HCT116 (cell line): Measurements from ENCODE around the gene CLCN4. TPM values are rescaled to one million over a fixed set of nuclear protein-coding genes. Genes with fewer than 3 reads are reported as not detected.

ENCODE experiments used
- ATAC-seq: fragments of 200-7000 bp; cut with Tn5 transposase; 2 replicates; pipeline ENCODE4 v1.9.1; 2020; ENCODE audit warnings: mild to moderate bottlenecking, moderate library complexity
- BruUV-seq: library from RNA; stranded (reverse); fragments of 400-500 nt; replicated peaks from 2 replicates; lab custom pipeline; 2021; lab: Mats Ljungman, UMichigan
- CTCF ChIA-PET: fragments of 300-600 bp; sonication (Branson Sonifier 250); formaldehyde crosslinking; loops from one replicate; lab custom pipeline; 2021; ENCODE audit warnings: antibody characterized with exemption; lab: Charles Lee
- POLR2A ChIA-PET: fragments of 300-600, 350-600 bp; sonication (Branson Sonifier 250); formaldehyde crosslinking; loops from one replicate; lab custom pipeline; 2021; ENCODE audit warnings: antibody characterized with exemption; lab: Charles Lee
- RAD21 ChIA-PET, 2 experiments: fragments of 300-600 bp; sonication (Branson Sonifier 250); formaldehyde crosslinking; loops; one replicate each; lab custom pipeline; 2023; ENCODE audit warnings: low total read pairs in 2 of 2; ENCODE audit not compliant: uncharacterized antibody in 2 of 2, unreplicated experiment in 2 of 2, low non-redundant PET in 1 of 2; lab: Charles Lee
- DNase-seq: peaks from one replicate; pipeline ENCODE4 v3.0.0-alpha.2; 2010; ENCODE audit warnings: low read depth, low spot score
- H2AFZ ChIP-seq: fragments of 200-600 bp; shearing (Covaris generic), sonication (generic); 2 replicates; pipeline ENCODE4 v1.6.1; 2017; ENCODE audit warnings: low read depth, mixed run types, mixed read lengths, antibody characterized with exemption, low read length; ENCODE audit not compliant: poor library complexity, severe bottlenecking
- H3K27ac ChIP-seq: 2 replicates; pipeline ENCODE4 v1.5.1; 2012; ENCODE audit warnings: low read depth, low read length
- H3K27me3 ChIP-seq: fragments of 200-600 bp; sonication (generic); 2 replicates; pipeline ENCODE4 v1.6.1; 2016; ENCODE audit warnings: mixed run types, low read length, mixed read lengths; ENCODE audit not compliant: insufficient read depth
- H3K36me3 ChIP-seq, 2 experiments: fragments of 200-500 bp in 1 of 2; fragments of 200-600 bp in 1 of 2; sonication (Bioruptor generic) in 1 of 2; sonication (generic) in 1 of 2; 2 replicates each; pipeline versions ENCODE4 v1.5.1 to v1.6.1; 2014 to 2016; ENCODE audit warnings: low read length in 2 of 2, inconsistent platforms in 1 of 2, mixed read lengths in 1 of 2, mixed run types in 1 of 2; ENCODE audit not compliant: insufficient read depth in 2 of 2, control insufficient read depth in 1 of 2
- H3K4me1 ChIP-seq, 2 experiments: fragments of 200-600 bp in 1 of 2; sonication (generic) in 1 of 2; 2 replicates each; pipeline versions ENCODE4 v1.5.1 to v1.6.1; 2012 to 2017; ENCODE audit warnings: low read length in 2 of 2, inconsistent platforms in 1 of 2, mild to moderate bottlenecking in 1 of 2, mixed read lengths in 1 of 2, mixed run types in 1 of 2, moderate library complexity in 1 of 2; ENCODE audit not compliant: insufficient read depth in 2 of 2, control insufficient read depth in 1 of 2
- H3K4me2 ChIP-seq: fragments of 200-600 bp; sonication (generic); 2 replicates; pipeline ENCODE4 v1.6.1; 2017; ENCODE audit warnings: mixed run types, low read length, mixed read lengths
- H3K4me3 ChIP-seq, 2 experiments: fragments of 200-600 bp in 1 of 2; sonication (generic) in 1 of 2; replicated peaks in 1 of 2; 2 replicates each; pipeline ENCODE4 v1.5.1; 2011 to 2016; ENCODE audit warnings: low read length in 2 of 2, control low read depth in 1 of 2, low read depth in 1 of 2, mild to moderate bottlenecking in 1 of 2, mixed read lengths in 1 of 2, mixed run types in 1 of 2
- H3K79me2 ChIP-seq: fragments of 200-600 bp; sonication (generic); 2 replicates; pipeline ENCODE4 v1.6.1; 2017; ENCODE audit warnings: mild to moderate bottlenecking, mixed run types, low read length, moderate library complexity, mixed read lengths; ENCODE audit not compliant: insufficient read depth
- H3K9ac ChIP-seq: fragments of 200-600 bp; sonication (generic); 2 replicates; pipeline ENCODE4 v1.6.1; 2016; ENCODE audit warnings: low read length, mixed read lengths
- H3K9me2 ChIP-seq: fragments of 200-600 bp; sonication (generic), shearing (Covaris generic); 2 replicates; pipeline ENCODE4 v1.6.1; 2017; ENCODE audit warnings: mixed run types, mild to moderate bottlenecking, moderate library complexity; ENCODE audit not compliant: insufficient read depth
- H3K9me3 ChIP-seq, 2 experiments: fragments of 200-500 bp in 1 of 2; fragments of 200-600 bp in 1 of 2; sonication (Bioruptor generic) in 1 of 2; sonication (generic) in 1 of 2; 2 replicates each; pipeline ENCODE4 v1.6.1; 2014 to 2017; ENCODE audit warnings: low read length in 2 of 2, mixed read lengths in 2 of 2, inconsistent platforms in 1 of 2, low read depth in 1 of 2, mild to moderate bottlenecking in 1 of 2, mixed run types in 1 of 2, moderate library complexity in 1 of 2; ENCODE audit not compliant: control insufficient read depth in 1 of 2, insufficient read depth in 1 of 2
- H4K20me1 ChIP-seq: fragments of 200-600 bp; sonication (generic), shearing (Covaris generic); 2 replicates; pipeline ENCODE4 v1.6.1; 2017; ENCODE audit warnings: mixed run types, mild to moderate bottlenecking, moderate library complexity; ENCODE audit not compliant: insufficient read depth
- CEBPB ChIP-seq: IDR thresholded peaks from 2 replicates; pipeline ENCODE4 v1.6.1; 2012; ENCODE audit warnings: low read depth
- CTCF ChIP-seq, 3 experiments: fragments of 200-600 bp in 1 of 3; sonication (generic) in 1 of 3; IDR thresholded peaks in 2 of 3; conservative IDR thresholded peaks in 1 of 3; 2 replicates each; pipeline ENCODE4 v1.5.1; 2012 to 2017; ENCODE audit warnings: low read depth in 2 of 3, low read length in 2 of 3, antibody characterized with exemption in 1 of 3, borderline replicate concordance in 1 of 3, control low read depth in 1 of 3, mild to moderate bottlenecking in 1 of 3, mixed read lengths in 1 of 3, mixed run types in 1 of 3, moderate library complexity in 1 of 3; ENCODE audit not compliant: insufficient read depth in 1 of 3
- EGR1 ChIP-seq: IDR thresholded peaks from 2 replicates; pipeline ENCODE4 v1.6.1; 2012; ENCODE audit warnings: low read depth
- ELF1 ChIP-seq: IDR thresholded peaks from 2 replicates; pipeline ENCODE4 v1.6.1; 2012; ENCODE audit warnings: low read depth, borderline replicate concordance
- FOSL1 ChIP-seq: IDR thresholded peaks from 2 replicates; pipeline ENCODE4 v1.6.1; 2012; ENCODE audit warnings: low read depth
- JUND ChIP-seq: IDR thresholded peaks from 2 replicates; pipeline ENCODE4 v1.6.1; 2012
- MAX ChIP-seq: IDR thresholded peaks from 2 replicates; pipeline ENCODE4 v1.6.1; 2012
- POLR2AphosphoS5 ChIP-seq: IDR thresholded peaks from 2 replicates; pipeline ENCODE4 v1.6.1; 2011; ENCODE audit warnings: mild to moderate bottlenecking, low read depth, low read length, moderate library complexity
- RAD21 ChIP-seq: IDR thresholded peaks from 2 replicates; pipeline ENCODE4 v1.6.1; 2012; ENCODE audit warnings: low read depth, mild to moderate bottlenecking
- SP1 ChIP-seq: IDR thresholded peaks from 2 replicates; pipeline ENCODE4 v1.6.1; 2012; ENCODE audit warnings: low read depth
- ZBTB33 ChIP-seq: IDR thresholded peaks from 2 replicates; pipeline ENCODE4 v1.6.1; 2011; ENCODE audit warnings: mild to moderate bottlenecking, low read length, moderate library complexity; ENCODE audit not compliant: insufficient replicate concordance; ENCODE audit errors: extremely low read depth
- ZFX ChIP-seq: fragments of 450-650 bp; IDR thresholded peaks from 2 replicates; pipeline ENCODE4 v1.6.1; 2017
- ZNF274 ChIP-seq: fragments of 200-500 bp; sonication (Bioruptor generic); IDR thresholded peaks from 2 replicates; pipeline ENCODE4 v1.6.1; 2014; ENCODE audit warnings: mild to moderate bottlenecking, low read depth, low read length, inconsistent platforms
- intact Hi-C: fragments of 100-400 bp; cut with micrococcal nuclease; formaldehyde crosslinking; loops from 2 replicates; pipeline ENCODE4 v1.10.0; 2022
- total RNA-seq: library from RNA; stranded (reverse); gene quantifications from one replicate; pipeline ENCODE4 v1.2.1, GENCODE V29; 2021; ENCODE audit not compliant: unreplicated experiment

The CLCN4 gene
- total RNA-seq, 1 experiment from 2014 or later, result 3.1 TPM

- peak overlapping the region; percentile 56 for H3K4me2 ChIP-seq
- no peak overlapping the region for H3K9ac ChIP-seq
- H2AFZ ChIP-seq, result no peak overlapping the region
- H3K79me2 ChIP-seq, result no peaks in the 10 kb centered on the region
- BruUV-seq, result no TSS peak
- ChIA-PET POLR2A (no interaction called here), RAD21 (no interaction called here), CTCF (interaction anchor here (2.1 kb wide), 1 partner anchor 49 kb away, joined by 5 read pairs; no protein-coding TSS in a partner anchor)
- intact Hi-C loops, result loop anchor here (10.0 kb wide), 1 partner anchor 375 kb away; no protein-coding TSS in a partner anchor
- peaks cover 15 to 28% of the 10 kb centered on the region in 2 experiments for H3K4me1 ChIP-seq
- H3K9me3 ChIP-seq, result no peaks in the 10 kb centered on the region
- DNase-seq, result no peak
- TF ChIP-seq ZNF274, result no peak
- TF ChIP-seq EGR1, result no peak
- TF ChIP-seq MAX, result no peak
- TF ChIP-seq FOSL1, result peak; percentile 60; the same call in 1 of the 2 replicates
- TF ChIP-seq SP1, result peak; percentile 18; the same call in 1 of the 2 replicates
- TF ChIP-seq JUND, result peak; percentile 49; the same call in 1 of the 2 replicates
- no peaks in the 10 kb centered on the region for H4K20me1 ChIP-seq
- H3K27me3 ChIP-seq, result no peaks in the 10 kb centered on the region
- peak; percentile 68 for ATAC-seq
- H3K4me3 ChIP-seq, result no peak overlapping the region
- H3K36me3 ChIP-seq, result no peaks in the 10 kb centered on the region
- H3K9me2 ChIP-seq, result no peaks in the 10 kb centered on the region
- H3K27ac ChIP-seq, result peak overlapping the region; percentile 32; the same call in 1 of the 2 replicates
Measured at GRCh38 chrX:10239611-10240064, 82.9 kb downstream of the CLCN4 start.

- Histone ChIP-seq H3K27me3 (no peaks in the 10 kb centered on the region), H3K79me2 (no peaks in the 10 kb centered on the region), H3K9me2 (no peaks in the 10 kb centered on the region), H3K4me2 (no peak overlapping the region), H3K4me3 (no peak overlapping the region), H3K9me3 (no peaks in the 10 kb centered on the region), H3K36me3 (no peaks in the 10 kb centered on the region), H3K9ac (no peak overlapping the region), H2AFZ (no peak overlapping the region)
- DNase-seq, result no peak
- RAD21 ChIA-PET, result no interaction called here
- TF ChIP-seq POLR2AphosphoS5 (no peak), RAD21 (no peak), CEBPB (no peak), MAX (no peak), ZBTB33 (no peak), ELF1 (no peak), ZNF274 (no peak), CTCF (IDR thresholded peaks at IDR 0.05 in 2 of 3, conservative IDR thresholded peaks at IDR 0.05 in 1 of 3; ENCODE audit: borderline replicate concordance in 1 of 3, insufficient read depth in 1 of 3, low read depth in 2 of 3, low read length in 2 of 3) (no peak), ZFX (no peak)
- TF ChIP-seq, all 23 proteins: peak for 0
- ATAC-seq, result no peak
- intact Hi-C loops, result no loop called here
- no TSS peak for BruUV-seq
- ChIA-PET POLR2A (no interaction called here), CTCF (interaction anchor here (2.1 kb wide), 1 partner anchor 51 kb away, joined by 5 read pairs; no protein-coding TSS in a partner anchor)
- peaks cover 12 to 19% of the 10 kb centered on the region in 2 experiments for H3K4me1 ChIP-seq
- H4K20me1 ChIP-seq, result no peaks in the 10 kb centered on the region
- no peak overlapping the region for H3K27ac ChIP-seq
Measured at GRCh38 chrX:10240918-10241317, 84.1 kb downstream of the CLCN4 start.
